ENCODE data around the gene NKAIN2. TPM values are rescaled to one million over a fixed set of nuclear protein-coding genes. Genes with fewer than 3 reads are reported as not detected.
"Not testable (repeated sequence)": the region's sequence is repeated elsewhere in the genome, so short reads cannot be mapped to it uniquely, and the experiment has no call there.

The NKAIN2 gene
- total RNA-seq, 1 donor from 2014 or later = 48.4 TPM

GRCh38 chr6:124719913-124720312, 916.2 kb downstream of the NKAIN2 start:
- ATAC-seq (no peak), DNase-seq (ENCODE audit: low spot score) (no peak)
- intact Hi-C loops (cut with DNase I) = no loop called here

GRCh38 chr6:124721331-124721730, 917.7 kb downstream of the NKAIN2 start:
- ATAC-seq (no peak), DNase-seq (ENCODE audit: low spot score) (no peak)
- intact Hi-C loops (cut with DNase I) = no loop called here

GRCh38 chr6:124722141-124722878, 918.6 kb downstream of the NKAIN2 start:
- ATAC-seq (no peak), DNase-seq (ENCODE audit: low spot score) (no peak)
- intact Hi-C loops (cut with DNase I) = no loop called here

GRCh38 chr6:124723671-124724070, 920.0 kb downstream of the NKAIN2 start:
- DNase-seq (ENCODE audit: low spot score) (no peak), ATAC-seq (no peak)
- intact Hi-C loops (cut with DNase I) = no loop called here

GRCh38 chr6:124737804-124738203, 934.1 kb downstream of the NKAIN2 start:
- intact Hi-C loops (cut with DNase I); DNase-seq (ENCODE audit: low spot score); ATAC-seq: not testable (repeated sequence)

- intact Hi-C loops (cut with DNase I) = no loop called here
- DNase-seq (ENCODE audit: low spot score) (no peak), ATAC-seq (no peak)
These were observed 934.8 kb downstream of the NKAIN2 start for GRCh38 chr6:124738482-124738881.

GRCh38 chr6:124741341-124741740, 937.7 kb downstream of the NKAIN2 start:
- DNase-seq (ENCODE audit: low spot score) (no peak), ATAC-seq (no peak)
- intact Hi-C loops (cut with DNase I) = no loop called here

GRCh38 chr6:124742971-124743370, 939.3 kb downstream of the NKAIN2 start:
- DNase-seq (ENCODE audit: low spot score) (no peak), ATAC-seq (no peak)
- intact Hi-C loops (cut with DNase I) = no loop called here

- DNase-seq (ENCODE audit: low spot score) (no peak), ATAC-seq (no peak)
- intact Hi-C loops (cut with DNase I) = no loop called here
These were observed 939.8 kb downstream of the NKAIN2 start for GRCh38 chr6:124743420-124743819.

- DNase-seq (ENCODE audit: low spot score) = no peak
- no peak for ATAC-seq
- intact Hi-C loops (cut with DNase I) = no loop called here
These were observed 943.7 kb downstream of the NKAIN2 start for GRCh38 chr6:124747349-124747748.

GRCh38 chr6:124748778-124749177, 945.1 kb downstream of the NKAIN2 start:
- intact Hi-C loops (cut with DNase I) = no loop called here
- no peak for DNase-seq (ENCODE audit: low spot score)
- no peak for ATAC-seq

GRCh38 chr6:124753001-124753400, 949.3 kb downstream of the NKAIN2 start:
- no peak for ATAC-seq
- DNase-seq (ENCODE audit: low spot score) = no peak
- intact Hi-C loops (cut with DNase I) = no loop called here

GRCh38 chr6:124753562-124754105, 950.0 kb downstream of the NKAIN2 start:
- ATAC-seq (no peak), DNase-seq (ENCODE audit: low spot score) (no peak)
- intact Hi-C loops (cut with DNase I) = no loop called here

- ATAC-seq = no peak
- intact Hi-C loops (cut with DNase I) = no loop called here
These were observed 951.7 kb downstream of the NKAIN2 start for GRCh38 chr6:124755321-124755720.

GRCh38 chr6:124757560-124757959, 953.9 kb downstream of the NKAIN2 start:
- intact Hi-C loops (cut with DNase I) = no loop called here
- ATAC-seq = no peak

More at GRCh38 chr6:124755321-124755720, 951.7 kb downstream of the NKAIN2 start:
- DNase-seq (ENCODE audit: low spot score) = no peak

GRCh38 chr6:124758663-124759062, 955.0 kb downstream of the NKAIN2 start:
- DNase-seq (ENCODE audit: low spot score) (no peak), ATAC-seq (no peak)
- intact Hi-C loops (cut with DNase I) = no loop called here

More at GRCh38 chr6:124757560-124757959, 953.9 kb downstream of the NKAIN2 start:
- DNase-seq (ENCODE audit: low spot score) = no peak

GRCh38 chr6:124765280-124765679, 961.6 kb downstream of the NKAIN2 start:
- no peak for ATAC-seq

GRCh38 chr6:124768224-124768623, 964.6 kb downstream of the NKAIN2 start:
- DNase-seq (ENCODE audit: low spot score) = no peak
- intact Hi-C loops (cut with DNase I) = no loop called here
- no peak for ATAC-seq

More at GRCh38 chr6:124765280-124765679, 961.6 kb downstream of the NKAIN2 start:
- intact Hi-C loops (cut with DNase I) = no loop called here
- DNase-seq (ENCODE audit: low spot score) = no peak

GRCh38 chr6:124769811-124770544, 966.3 kb downstream of the NKAIN2 start:
- DNase-seq (ENCODE audit: low spot score) (no peak), ATAC-seq (no peak)
- intact Hi-C loops (cut with DNase I) = no loop called here

- intact Hi-C loops (cut with DNase I) = no loop called here
- ATAC-seq = no peak
- no peak for DNase-seq (ENCODE audit: low spot score)
These were observed 967.1 kb downstream of the NKAIN2 start for GRCh38 chr6:124770784-124771183.
